Limb (tissue), 2 donors: ENCODE measurements around the gene TTC32.
A peak's percentile ranks its signal among the peaks of the same experiment; 100 is the strongest.
"Not testable (repeated sequence)": the region's sequence is repeated elsewhere in the genome, so short reads cannot be mapped to it uniquely, and the experiment has no call there.

Experiments used
- DNase-seq, 2 donors: peaks; one replicate each; pipeline ENCODE4 v3.0.0-alpha.2; 2016; ENCODE audit errors: extremely low spot score in 2 of 2

TTC32 gene

GRCh38 chr2:19901442-19902215, at the start of gene TTC32:
TSS of gene TTC32 (minus strand) at chr2:19901983. CDS start at chr2:19901854, 129 bp downstream.
- DNase-seq: peak; percentile 94 to 97

GRCh38 chr2:19949071-19949470, 47.3 kb upstream of the TTC32 start:
- DNase-seq: peak in 1 of 2 donors; percentile 42

GRCh38 chr2:19947184-19947940, 45.6 kb upstream of the TTC32 start:
- no peak for DNase-seq

- DNase-seq: no peak
Measured at GRCh38 chr2:19944205-19944845, 42.5 kb upstream of the TTC32 start.

- DNase-seq: no peak
Measured at GRCh38 chr2:19943189-19943588, 41.4 kb upstream of the TTC32 start.

GRCh38 chr2:19942199-19942598, 40.4 kb upstream of the TTC32 start:
- no peak for DNase-seq

GRCh38 chr2:19937004-19937403, 35.2 kb upstream of the TTC32 start:
- no peak for DNase-seq

GRCh38 chr2:19936203-19936602, 34.4 kb upstream of the TTC32 start:
- no peak for DNase-seq

- DNase-seq: no peak
Measured at GRCh38 chr2:19933351-19933981, 31.7 kb upstream of the TTC32 start.

GRCh38 chr2:19932928-19933327, 31.1 kb upstream of the TTC32 start:
- DNase-seq: no peak

- DNase-seq: no peak
Measured at GRCh38 chr2:19929226-19929625, 27.4 kb upstream of the TTC32 start.

- DNase-seq: not testable (repeated sequence)
Measured at GRCh38 chr2:19927816-19928215, 26.0 kb upstream of the TTC32 start.

- not testable (repeated sequence) for DNase-seq
Measured at GRCh38 chr2:19924526-19924925, 22.7 kb upstream of the TTC32 start.

GRCh38 chr2:19922188-19922587, 20.4 kb upstream of the TTC32 start:
- not testable (repeated sequence) for DNase-seq

GRCh38 chr2:19916385-19916950, 14.7 kb upstream of the TTC32 start:
- no peak for DNase-seq

GRCh38 chr2:19914266-19914975, 12.6 kb upstream of the TTC32 start:
- no peak for DNase-seq

- no peak for DNase-seq
Measured at GRCh38 chr2:19911808-19912509, 10.2 kb upstream of the TTC32 start.

- DNase-seq: peak in 1 of 2 donors; percentile 9
Measured at GRCh38 chr2:19902216-19902740, 495 bp upstream of the TTC32 start.

GRCh38 chr2:19900931-19901441, 797 bp downstream of the TTC32 start:
- DNase-seq: peak in 1 of 2 donors; percentile 10
